K562 (cell line): Measurements from ENCODE around the gene RAB3C. TPM values are rescaled to one million over a fixed set of nuclear protein-coding genes. Genes with fewer than 3 reads are reported as not detected.

ENCODE experiments used
- ATAC-seq: fragments of 200-7000 bp; cut with Tn5 transposase; 3 replicates; pipeline ENCODE4 v1.9.1; 2020; ENCODE audit warnings: moderate library complexity
- BruUV-seq: library from RNA; stranded (reverse); fragments of 400-500 nt; replicated peaks from 2 replicates; lab custom pipeline; 2021; lab: Mats Ljungman, UMichigan
- CTCF ChIA-PET: fragments of 300-600 bp; formaldehyde crosslinking; extraction: SDS; loops from one replicate; lab custom pipeline; 2021; ENCODE audit warnings: low intra/inter-chr PET ratio; lab: Yijun Ruan, JAX
- POLR2A ChIA-PET: fragments of 300-600, 350-650 bp; sonication (Branson Sonifier 250); formaldehyde crosslinking; extraction: SDS; loops from one replicate; lab custom pipeline; 2021; ENCODE audit warnings: antibody characterized with exemption, inconsistent platforms; lab: Yijun Ruan, JAX
- DNase-seq, 4 experiments: peaks; one replicate each; pipeline versions ENCODE4 v3.0.0 to v3.0.0-alpha.2; 2011 to 2018; ENCODE audit warnings: low spot score in 3 of 4, mixed read lengths in 3 of 4; ENCODE audit errors: extremely low read depth in 1 of 4
- FAIRE-seq: peaks from 2 replicates; lab custom pipeline; 2011; peaks lifted over from hg19 to GRCh38; lab: Jason Lieb, UNC
- H2AFZ ChIP-seq: 2 replicates; pipeline ENCODE4 v1.6.0; 2011; ENCODE audit warnings: low read depth, low read length, control low read depth, inconsistent platforms
- H3K27ac ChIP-seq: fragments of 200-600 bp; 3 replicates; pipeline ENCODE4 v1.8.0; 2011; ENCODE audit warnings: low read depth, mild to moderate bottlenecking, control low read depth, inconsistent platforms, low read length, moderate library complexity, mixed read lengths; ENCODE audit errors: extremely low read depth
- H3K27me3 ChIP-seq, 2 experiments: fragments of 300-600 bp in 1 of 2; 2 replicates in 1 of 2; 3 replicates in 1 of 2; pipeline versions ENCODE4 v1.6.0 to v1.8.0; 2011; ENCODE audit warnings: inconsistent platforms in 2 of 2, low read length in 2 of 2, mild to moderate bottlenecking in 1 of 2, mixed read lengths in 1 of 2, moderate library complexity in 1 of 2; ENCODE audit not compliant: control insufficient read depth in 2 of 2, insufficient read depth in 2 of 2
- H3K36me3 ChIP-seq: fragments of 300-600 bp; 3 replicates; pipeline ENCODE4 v1.8.0; 2011; ENCODE audit warnings: mild to moderate bottlenecking, low read length, inconsistent platforms; ENCODE audit not compliant: control insufficient read depth, insufficient read depth
- H3K4me1 ChIP-seq, 2 experiments: fragments of 200-600 bp in 1 of 2; replicated peaks in 1 of 2; 2 replicates in 1 of 2; 3 replicates in 1 of 2; pipeline versions ENCODE4 v1.5.1 to v1.8.0; 2011; ENCODE audit warnings: inconsistent platforms in 2 of 2, low read length in 2 of 2, mild to moderate bottlenecking in 1 of 2, mixed read lengths in 1 of 2, moderate library complexity in 1 of 2; ENCODE audit not compliant: control insufficient read depth in 2 of 2, insufficient read depth in 2 of 2
- H3K4me2 ChIP-seq: 2 replicates; pipeline ENCODE4 v1.6.1; 2011; ENCODE audit warnings: low read length, control low read depth, inconsistent platforms, mixed read lengths; ENCODE audit not compliant: insufficient read depth
- H3K4me3 ChIP-seq: fragments of 200-600 bp; sonication (generic), shearing (Covaris generic); 2 replicates; pipeline ENCODE4 v1.5.1; 2016; ENCODE audit warnings: control low read depth, inconsistent platforms
- H3K79me2 ChIP-seq: fragments of 200-600 bp; 3 replicates; pipeline ENCODE4 v1.8.0; 2011; ENCODE audit warnings: low read length, inconsistent platforms; ENCODE audit not compliant: control insufficient read depth, insufficient read depth
- H3K9ac ChIP-seq, 2 experiments: 2 replicates each; pipeline versions ENCODE4 v1.6.0 to v1.6.1; 2011; ENCODE audit warnings: low read depth in 2 of 2, low read length in 2 of 2, control low read depth in 1 of 2, inconsistent platforms in 1 of 2, mild to moderate bottlenecking in 1 of 2, mixed read lengths in 1 of 2; ENCODE audit not compliant: insufficient read depth in 1 of 2
- H3K9me1 ChIP-seq: one replicate; pipeline ENCODE4 v1.6.0; 2011; ENCODE audit warnings: inconsistent platforms, mild to moderate bottlenecking, low read length, moderate library complexity; ENCODE audit not compliant: control insufficient read depth, insufficient read depth
- H3K9me3 ChIP-seq: replicated peaks from 2 replicates; pipeline ENCODE4 v1.5.1; 2011; ENCODE audit warnings: low read depth, low read length, inconsistent platforms; ENCODE audit not compliant: control insufficient read depth, insufficient read depth
- H4K20me1 ChIP-seq: replicated peaks from 2 replicates; pipeline ENCODE4 v1.6.1; 2011; ENCODE audit warnings: low read length, inconsistent platforms, mixed read lengths; ENCODE audit not compliant: control insufficient read depth, insufficient read depth
- E2F5 ChIP-seq: sonication (generic); formaldehyde crosslinking; IDR thresholded peaks from 2 replicates; pipeline ENCODE4 v1.8.0; 2022; ENCODE audit warnings: mild to moderate bottlenecking, missing genetic modification reagents
- GTF2E2 ChIP-seq: fragments of 200-800 bp; sonication (Bioruptor generic); IDR thresholded peaks from 2 replicates; pipeline ENCODE4 v1.6.1; 2016; ENCODE audit warnings: missing genetic modification characterization, missing compliant biosample characterization
- HMG20A ChIP-seq: fragments of 450-650 bp; formaldehyde crosslinking; conservative IDR thresholded peaks from 2 replicates; pipeline ENCODE4 v1.4.0; 2020; ENCODE audit warnings: mild to moderate bottlenecking, mixed read lengths
- NCOA6 ChIP-seq: fragments of 450-650 bp; IDR thresholded peaks from 2 replicates; pipeline ENCODE4 v1.6.1; 2017; ENCODE audit warnings: mild to moderate bottlenecking
- ZFP30 ChIP-seq: fragments of 250-450 bp; sonication (Bioruptor Pico); IDR thresholded peaks from 2 replicates; pipeline ENCODE4 v1.8.0; 2022; ENCODE audit warnings: moderate library complexity, mild to moderate bottlenecking, inconsistent platforms, borderline replicate concordance
- ZNF316 ChIP-seq: fragments of 450-650 bp; IDR thresholded peaks from 2 replicates; pipeline ENCODE4 v1.6.1; 2016
- WGBS: fragments of 100-300 bp; shearing (Covaris generic); methylation state at CpG from one replicate; pipeline ENCODE4 v1.1.6; 2016; ENCODE audit warnings: low coverage, mixed read lengths; ENCODE audit not compliant: insufficient coverage; ENCODE audit errors: missing lambda C conversion rate; 5-methylcytosine and 5-hydroxymethylcytosine counted together
- in situ Hi-C: fragments of 300-500 bp; cut with MboI; formaldehyde crosslinking; loops from 4 replicates; pipeline ENCODE4 v1.15.0; 2018; ENCODE audit warnings: inconsistent platforms, mixed read lengths
- intact Hi-C: fragments of 100-400 bp; cut with micrococcal nuclease; formaldehyde crosslinking; loops from 2 replicates; pipeline ENCODE4 v1.14.2; 2022
- polyA plus RNA-seq, 8 experiments: library from polyadenylated mRNA; depleted of rRNA in 4 of 8; stranded (reverse) in 5 of 8; unstranded in 3 of 8; fragments of >200 nt; fragmentation: Nextera tagmentation in 2 of 8; fragmentation: Illumina TruSeq in 1 of 8; extraction: Ambion mirVana in 2 of 8; extraction: Trizol in 1 of 8; gene quantifications; 2 replicates each; pipeline versions ENCODE4 v1.2.1 to v1.2.3, GENCODE V29; 2011 to 2014; ENCODE audit warnings: inconsistent platforms in 1 of 8, missing spikeins in 1 of 8
- total RNA-seq, 7 experiments: library from RNA; depleted of rRNA in 6 of 7; stranded (reverse); fragments of >200 nt in 6 of 7; fragmentation: Illumina TruSeq in 2 of 7; extraction: Trizol in 2 of 7; gene quantifications; 2 replicates each; pipeline versions ENCODE4 v1.2.1 to v1.2.3, GENCODE V29; 2011 to 2021; ENCODE audit warnings: low replicate concordance in 1 of 7
- TF ChIP-seq, protein P1 (sequence below): fragments of 450-650 bp; formaldehyde crosslinking; IDR thresholded peaks from 2 replicates; pipeline ENCODE4 v1.4.0; 2022; ENCODE audit warnings: mild to moderate bottlenecking, moderate library complexity

Gene RAB3C
- total and polyA plus RNA-seq, 9 of the 15 experiments (the other 6 are each of a cell fraction or from before 2014, with no cell fraction given), result not detected

- Histone ChIP-seq H3K79me2 (no peaks in the 10 kb centered on the region), H3K27me3 (no peaks in the 10 kb centered on the region), H3K4me2 (no peak overlapping the region), H3K4me1 (no peaks in the 10 kb centered on the region), H3K36me3 (no peaks in the 10 kb centered on the region), H3K27ac (no peak overlapping the region), H3K9me3 (no peaks in the 10 kb centered on the region), H3K4me3 (no peak overlapping the region), H3K9me1 (no peaks in the 10 kb centered on the region), H3K9ac (no peak overlapping the region), H2AFZ (no peak overlapping the region), H4K20me1 (no peaks in the 10 kb centered on the region)
- no TSS peak for BruUV-seq
- TF ChIP-seq NCOA6, result no peak
- TF ChIP-seq E2F5 (CRISPR knock-in tag), result no peak
- TF ChIP-seq, protein P1, sequence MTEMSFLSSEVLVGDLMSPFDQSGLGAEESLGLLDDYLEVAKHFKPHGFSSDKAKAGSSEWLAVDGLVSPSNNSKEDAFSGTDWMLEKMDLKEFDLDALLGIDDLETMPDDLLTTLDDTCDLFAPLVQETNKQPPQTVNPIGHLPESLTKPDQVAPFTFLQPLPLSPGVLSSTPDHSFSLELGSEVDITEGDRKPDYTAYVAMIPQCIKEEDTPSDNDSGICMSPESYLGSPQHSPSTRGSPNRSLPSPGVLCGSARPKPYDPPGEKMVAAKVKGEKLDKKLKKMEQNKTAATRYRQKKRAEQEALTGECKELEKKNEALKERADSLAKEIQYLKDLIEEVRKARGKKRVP, result no peak
- no peak for TF ChIP-seq ZFP30 (CRISPR knock-in tag)
- no peak for TF ChIP-seq GTF2E2 (tag)
- no peak for TF ChIP-seq HMG20A (CRISPR knock-in tag)
- no peak for TF ChIP-seq ZNF316
- ATAC-seq (no peak), DNase-seq (no peak), FAIRE-seq (no peak)
- WGBS, result 0% methylated on average over 2 of the region's 2 CpGs
- in situ Hi-C loops, result no loop called here
- ChIA-PET CTCF (no interaction called here), POLR2A (no interaction called here)
- intact Hi-C loops, result no loop called here
Measured at GRCh38 chr5:58677650-58678049, 94.8 kb downstream of the RAB3C start.
